PC-3 (cell line): Measurements from ENCODE around the gene MYO1A. TPM values are rescaled to one million over a fixed set of nuclear protein-coding genes. Genes with fewer than 3 reads are reported as not detected.

Experiments
- ATAC-seq: fragments of 200-7000 bp; cut with Tn5 transposase; 2 replicates; pipeline ENCODE4 v1.9.1; 2020; ENCODE audit warnings: mild to moderate bottlenecking, moderate library complexity
- BruUV-seq: library from RNA; stranded (reverse); fragments of 400-500 nt; replicated peaks from 2 replicates; lab custom pipeline; 2021; lab: Mats Ljungman, UMichigan
- CTCF ChIA-PET: fragments of 300-600 bp; sonication (Branson Sonifier 250); formaldehyde crosslinking; loops from one replicate; lab custom pipeline; 2022; ENCODE audit warnings: antibody characterized with exemption; lab: Charles Lee
- POLR2A ChIA-PET: fragments of 300-600 bp; sonication (Branson Sonifier 250); formaldehyde crosslinking; loops from one replicate; lab custom pipeline; 2022; ENCODE audit warnings: antibody characterized with exemption; ENCODE audit not compliant: unreplicated experiment; lab: Charles Lee
- DNase-seq: peaks from one replicate; pipeline ENCODE4 v3.0.0-alpha.2; 2015
- H2AFZ ChIP-seq: fragments of 300-600 bp; sonication (generic); 2 replicates; pipeline ENCODE4 v1.6.0; 2016; ENCODE audit warnings: antibody characterized with exemption, low read length
- H3F3A ChIP-seq: fragments of 300-600 bp; sonication (generic); one replicate; pipeline ENCODE4 v1.6.0; 2017; ENCODE audit warnings: antibody characterized with exemption, low read length, control low read depth, mild to moderate bottlenecking; ENCODE audit not compliant: unreplicated experiment
- H3K27ac ChIP-seq: fragments of 300-600 bp; sonication (generic); 2 replicates; pipeline ENCODE4 v1.5.1; 2016; ENCODE audit warnings: mild to moderate bottlenecking, low read length
- H3K27me3 ChIP-seq: fragments of 300-600 bp; sonication (generic); 2 replicates; pipeline ENCODE4 v1.6.1; 2016; ENCODE audit warnings: low read length, mixed read lengths
- H3K36me3 ChIP-seq: fragments of 300-600 bp; sonication (generic); 2 replicates; pipeline ENCODE4 v1.6.1; 2016; ENCODE audit warnings: low read depth, mixed run types, low read length, mixed read lengths
- H3K4me1 ChIP-seq: fragments of 300-600 bp; sonication (generic); 2 replicates; pipeline ENCODE4 v1.5.1; 2016; ENCODE audit warnings: low read length; ENCODE audit not compliant: insufficient read depth
- H3K4me2 ChIP-seq: fragments of 300-600 bp; sonication (generic); 2 replicates; pipeline ENCODE4 v1.6.0; 2016; ENCODE audit warnings: low read length
- H3K4me3 ChIP-seq: fragments of 300-600 bp; sonication (generic); 2 replicates; pipeline ENCODE4 v1.5.1; 2016; ENCODE audit warnings: mild to moderate bottlenecking, low read length, mixed read lengths
- H3K79me2 ChIP-seq: fragments of 300-600 bp; sonication (generic); 2 replicates; pipeline ENCODE4 v1.6.1; 2017; ENCODE audit warnings: low read length, mixed read lengths
- H3K9ac ChIP-seq: fragments of 300-600 bp; sonication (generic); 2 replicates; pipeline ENCODE4 v1.6.0; 2016; ENCODE audit warnings: mild to moderate bottlenecking, low read length
- H3K9me2 ChIP-seq: fragments of 300-600 bp; sonication (generic); replicated peaks from 2 replicates; pipeline ENCODE4 v1.6.1; 2016; ENCODE audit warnings: mixed run types, low read length, mixed read lengths
- H3K9me3 ChIP-seq: fragments of 300-600 bp; sonication (generic); 2 replicates; pipeline ENCODE4 v1.6.1; 2016; ENCODE audit warnings: low read length, mixed read lengths
- H4K20me1 ChIP-seq: fragments of 300-600 bp; sonication (generic); 2 replicates; pipeline ENCODE4 v1.6.1; 2016; ENCODE audit warnings: low read length, mixed read lengths
- CTCF ChIP-seq: fragments of 300-600 bp; sonication (generic); conservative IDR thresholded peaks from 2 replicates; pipeline ENCODE4 v1.5.1; 2017; ENCODE audit warnings: antibody characterized with exemption, low read depth, mild to moderate bottlenecking, low read length
- EZH2 ChIP-seq: fragments of 300-600 bp; sonication (generic); IDR thresholded peaks from one replicate; pipeline ENCODE4 v1.6.1; 2017; ENCODE audit warnings: antibody characterized with exemption, mild to moderate bottlenecking, low read length; ENCODE audit not compliant: unreplicated experiment
- EZH2phosphoT487 ChIP-seq: fragments of 300-600 bp; sonication (generic); IDR thresholded peaks from 2 replicates; pipeline ENCODE4 v1.6.1; 2018; ENCODE audit warnings: mild to moderate bottlenecking, antibody characterized with exemption, low read length, borderline replicate concordance
- intact Hi-C: fragments of 100-400 bp; cut with micrococcal nuclease; formaldehyde crosslinking; loops from 2 replicates; pipeline ENCODE4 v1.9.0; 2023
- total RNA-seq: library from RNA; depleted of rRNA; stranded (reverse); fragments of >200 nt; gene quantifications from 2 replicates; pipeline ENCODE4 v1.2.3, GENCODE V29; 2014

Gene MYO1A
- total RNA-seq, 1 experiment from 2014 or later, result not detected

- H3K36me3 ChIP-seq, result no peaks in the 10 kb centered on the region
- H3K27me3 ChIP-seq, result peaks cover 32% of the 10 kb centered on the region
- TF ChIP-seq CTCF (no peak), EZH2 (no peak), EZH2phosphoT487 (no peak)
- peaks cover 3% of the 10 kb centered on the region for H3F3A ChIP-seq
- CTCF ChIA-PET, result interaction anchor here (0.5 kb wide), 1 partner anchor 118 kb away, joined by 9 read pairs; the partner anchor contains the start of gene LRP1
- no peaks in the 10 kb centered on the region for H3K9me2 ChIP-seq
- no peak overlapping the region for H3K9ac ChIP-seq
- H3K4me2 ChIP-seq, result no peak overlapping the region
- DNase-seq, result no peak
- no TSS peak for BruUV-seq
- H4K20me1 ChIP-seq, result no peaks in the 10 kb centered on the region
- H3K9me3 ChIP-seq, result no peaks in the 10 kb centered on the region
- intact Hi-C loops, result no loop called here
- H3K79me2 ChIP-seq, result peaks cover 4% of the 10 kb centered on the region
- POLR2A ChIA-PET, result no interaction called here
- H2AFZ ChIP-seq, result no peak overlapping the region
- peaks cover 14% of the 10 kb centered on the region for H3K4me1 ChIP-seq
- no peak for ATAC-seq
- H3K4me3 ChIP-seq, result no peak overlapping the region
- no peak overlapping the region for H3K27ac ChIP-seq
Measured at GRCh38 chr12:57010627-57011247, 39.2 kb downstream of the MYO1A start.

GRCh38 chr12:57009949-57010626 is 39.8 kb downstream of the MYO1A start:
- intact Hi-C loops, result loop anchor here (5.0 kb wide), 1 partner anchor 253 kb away; no protein-coding TSS in a partner anchor
- TF ChIP-seq EZH2 (no peak), CTCF (no peak), EZH2phosphoT487 (no peak)
- Histone ChIP-seq H3K9me3 (no peaks in the 10 kb centered on the region), H3K9ac (no peak overlapping the region), H4K20me1 (no peaks in the 10 kb centered on the region), H3K27ac (no peak overlapping the region), H3K9me2 (no peaks in the 10 kb centered on the region), H3F3A (peaks cover 3% of the 10 kb centered on the region), H3K79me2 (peaks cover 11% of the 10 kb centered on the region), H3K27me3 (peaks cover 25% of the 10 kb centered on the region), H3K4me1 (peaks cover 18% of the 10 kb centered on the region), H2AFZ (no peak overlapping the region), H3K4me3 (no peak overlapping the region), H3K36me3 (no peaks in the 10 kb centered on the region), H3K4me2 (no peak overlapping the region)
- BruUV-seq, result no TSS peak
- ATAC-seq (no peak), DNase-seq (no peak)
- POLR2A ChIA-PET, result no interaction called here
- CTCF ChIA-PET, result interaction anchor here (0.5 kb wide), 1 partner anchor 118 kb away, joined by 9 read pairs; the partner anchor contains the start of gene LRP1
